ENCODE results near the gene GMPR. TPM values are rescaled to one million over a fixed set of nuclear protein-coding genes. Genes with fewer than 3 reads are reported as not detected.
"Not testable (repeated sequence)": the region's sequence is repeated elsewhere in the genome, so short reads cannot be mapped to it uniquely, and the experiment has no call there.

Gene GMPR
- polyA plus RNA-seq, 5 donors = 3.6 to 8.6 (median 6.5) TPM

DNA sequence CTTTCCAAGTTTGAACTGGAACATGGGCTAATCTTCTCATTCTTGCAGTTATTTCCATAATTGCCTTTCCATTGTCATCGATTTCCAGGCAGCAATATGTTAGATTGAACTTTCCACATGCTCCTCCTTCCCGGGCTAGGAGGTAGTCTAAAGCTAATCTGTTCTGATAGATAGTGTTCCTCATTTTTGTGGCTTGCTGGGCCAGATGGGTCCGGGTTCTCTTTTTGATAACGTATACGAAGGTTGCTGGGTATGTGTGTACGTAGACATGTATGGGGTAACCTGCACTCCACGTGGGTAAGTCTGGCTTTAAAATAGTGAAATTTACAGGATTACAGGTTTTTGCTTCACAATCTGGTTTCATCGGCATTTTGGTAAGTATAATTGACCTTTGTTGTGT is 14.0 kb upstream of the GMPR start:
- DNase-seq = no peak

DNA sequence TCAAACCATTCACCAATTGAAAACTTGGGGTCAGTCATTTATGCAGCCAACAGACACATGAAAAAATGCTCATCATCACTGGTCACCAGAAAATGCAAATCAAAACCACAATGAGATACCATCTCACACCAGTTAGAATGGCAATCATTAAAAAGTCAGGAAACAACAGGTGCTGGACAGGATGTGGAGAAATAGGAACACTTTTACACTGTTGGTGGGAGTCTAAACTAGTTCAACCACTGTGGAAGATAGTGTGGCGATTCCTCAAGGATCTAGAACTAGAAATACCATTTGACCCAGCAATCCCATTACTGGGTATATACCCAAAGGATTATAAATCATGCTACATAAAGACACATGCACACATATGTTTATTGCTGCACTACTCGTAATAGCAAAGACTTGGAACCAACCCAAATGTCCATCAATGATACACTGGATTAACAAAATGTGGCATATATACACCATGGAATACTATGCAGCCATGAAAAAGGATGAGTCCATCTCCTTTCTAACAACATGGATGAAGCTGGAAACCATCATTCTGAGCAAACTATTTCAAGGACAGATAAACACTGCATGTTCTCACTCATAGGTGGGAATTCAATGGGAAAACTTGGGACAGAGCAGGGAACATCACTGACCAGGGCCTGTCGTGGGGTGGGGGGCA is 13.2 kb upstream of the GMPR start:
- not testable (repeated sequence) for DNase-seq

DNA sequence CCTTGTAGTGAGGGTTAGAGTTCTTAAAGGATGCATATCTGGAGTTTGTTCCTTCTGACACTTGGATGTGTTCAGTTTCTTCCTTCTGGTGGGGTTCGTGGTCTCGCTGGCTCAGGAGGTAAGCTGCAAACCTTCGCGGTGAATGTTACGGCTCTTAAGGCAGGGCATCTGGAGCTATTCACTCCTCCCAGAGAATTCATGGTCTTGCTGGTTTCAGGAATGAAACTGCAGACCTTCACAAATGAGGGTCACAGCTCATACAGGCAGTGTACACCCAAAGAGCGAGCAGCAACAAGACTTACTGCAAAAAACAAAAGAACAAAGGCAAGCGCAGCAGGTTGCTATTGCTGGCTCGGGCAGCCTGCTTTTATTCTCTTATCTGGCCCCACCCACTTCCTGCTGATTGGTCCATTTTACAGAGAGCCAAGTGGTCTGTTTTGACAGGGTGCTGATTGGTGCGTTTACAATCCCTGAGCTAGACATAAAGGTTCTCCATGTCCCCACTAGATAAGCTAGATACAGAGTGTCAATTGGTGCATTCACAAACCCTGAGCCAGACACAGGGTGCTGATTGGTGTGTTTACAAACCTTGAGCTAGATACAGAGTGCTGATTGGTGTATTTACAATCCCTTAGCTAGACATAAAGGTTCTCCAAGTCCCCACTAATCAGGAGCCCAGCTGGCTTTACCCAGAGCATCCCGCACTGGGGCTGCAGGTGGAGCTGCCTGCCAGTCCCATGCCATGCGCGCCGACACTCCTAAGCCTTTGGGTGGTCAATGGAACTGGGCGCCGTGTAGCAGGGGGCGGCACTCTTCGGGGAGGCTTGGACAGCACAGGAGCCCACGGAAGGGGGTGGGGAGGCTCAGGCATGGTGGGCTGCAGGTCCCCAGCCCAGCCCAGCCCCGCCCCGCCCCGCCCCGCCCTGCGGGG is 12.0 kb upstream of the GMPR start:
- DNase-seq = not testable (repeated sequence)

DNA sequence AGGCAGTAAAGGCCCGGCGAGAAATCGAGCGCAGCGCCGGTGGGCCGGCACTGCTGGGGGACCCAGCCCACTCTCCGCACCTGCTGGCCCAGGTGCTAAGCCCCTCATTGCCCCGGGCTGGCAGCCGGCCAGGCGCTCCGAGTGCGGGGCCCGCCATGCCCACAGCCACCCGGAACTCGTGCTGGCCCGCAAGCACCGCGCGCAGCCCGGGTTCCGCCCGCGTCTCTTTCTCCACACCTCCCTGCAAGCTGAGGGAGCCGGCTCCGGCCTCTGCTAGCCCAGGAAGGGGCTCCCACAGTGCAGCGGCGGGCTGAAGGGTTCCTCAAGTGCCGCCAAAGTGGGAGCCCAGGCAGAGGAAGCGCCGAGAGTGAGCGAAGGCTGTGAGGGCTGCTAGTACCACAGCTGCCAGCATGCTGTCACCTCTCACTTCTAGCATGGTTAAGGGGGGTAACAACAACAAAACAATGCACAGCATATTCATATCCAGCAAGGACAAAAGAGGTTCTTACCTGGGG is 11.3 kb upstream of the GMPR start:
- DNase-seq = no peak

DNA sequence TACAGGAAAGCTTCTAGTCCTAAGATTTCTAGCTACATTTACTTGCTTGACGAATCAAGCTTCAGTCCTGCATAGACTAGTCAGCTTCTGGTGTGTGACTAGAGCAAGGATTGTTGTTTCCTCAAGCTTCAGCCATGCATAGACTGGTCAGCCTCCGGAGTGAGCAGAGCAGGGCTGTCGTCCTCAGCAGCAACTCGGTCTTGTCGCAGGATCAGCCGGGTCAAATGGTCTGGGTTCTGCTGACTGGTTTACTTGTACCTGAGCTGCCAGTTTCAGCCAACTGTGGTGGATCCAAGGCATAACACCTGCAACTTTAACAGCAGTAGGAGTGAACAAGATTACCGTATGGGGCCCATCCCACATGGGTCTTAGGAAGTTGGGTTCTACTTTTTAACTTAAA is 10.8 kb upstream of the GMPR start:
- DNase-seq = no peak

DNA sequence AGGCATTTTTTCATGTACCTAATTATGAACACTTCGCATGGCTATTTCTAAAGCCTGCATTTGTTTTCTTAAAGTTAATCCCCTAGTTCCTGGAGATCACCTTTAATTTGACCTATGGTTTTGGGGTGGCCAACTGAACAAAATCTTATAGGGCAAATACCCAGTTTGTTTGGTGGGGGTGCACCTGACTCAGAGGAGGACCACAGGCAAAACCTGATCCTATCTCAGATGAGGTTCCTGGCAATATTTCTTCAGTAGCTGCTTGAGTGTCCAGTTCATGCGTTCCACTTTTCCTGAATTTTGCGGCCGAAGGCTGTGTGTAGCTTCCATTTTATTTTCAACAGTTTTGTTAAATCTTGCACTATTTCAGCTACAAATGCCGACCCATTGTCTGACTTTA is 10.3 kb upstream of the GMPR start:
- no peak for DNase-seq

DNA sequence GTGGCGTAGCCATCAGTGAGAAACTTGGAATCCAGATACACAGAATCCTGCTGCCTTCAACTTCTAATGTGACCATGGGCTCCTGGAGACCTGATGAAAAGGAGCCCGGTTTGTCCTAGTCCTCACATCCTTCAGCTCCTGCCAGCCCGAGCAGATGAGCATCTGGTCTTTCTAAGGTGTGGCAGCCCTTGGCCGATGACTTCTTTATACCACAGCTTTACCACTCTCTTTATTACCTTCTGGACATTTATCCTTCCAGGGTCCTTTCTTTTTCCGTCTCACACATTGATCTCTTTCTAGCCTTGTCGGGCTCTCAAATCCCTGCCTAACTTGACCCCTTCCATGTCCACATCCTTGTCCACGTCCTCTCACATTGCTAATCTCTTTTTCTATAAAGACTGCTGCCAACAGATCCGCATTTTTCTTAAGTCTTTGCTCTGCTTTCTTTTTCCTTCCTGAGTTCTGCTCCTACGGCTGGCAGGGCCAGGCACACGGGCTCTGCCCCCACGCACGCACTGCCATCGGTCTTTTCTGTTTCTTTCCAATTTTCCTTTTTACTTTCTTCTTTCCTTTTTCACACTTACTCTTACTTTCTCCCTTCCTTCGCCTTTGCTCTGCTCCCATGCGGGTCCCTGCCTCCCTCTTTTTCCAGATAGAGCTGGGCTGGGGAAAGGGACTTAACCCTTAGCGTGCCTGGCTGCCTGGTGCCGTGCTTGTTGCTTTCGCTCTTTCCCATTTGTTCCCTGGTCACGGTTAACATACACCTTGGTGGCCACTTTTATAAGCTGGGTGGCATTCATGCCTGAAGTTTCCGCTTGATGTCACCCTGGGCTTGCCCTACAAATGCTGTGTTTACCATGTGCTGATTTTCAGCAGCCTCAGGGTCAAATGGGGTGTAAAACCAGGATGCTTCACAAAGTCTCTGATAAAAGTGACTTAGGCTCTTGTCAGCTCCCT is 9.4 kb upstream of the GMPR start:
- no peak for DNase-seq

DNA sequence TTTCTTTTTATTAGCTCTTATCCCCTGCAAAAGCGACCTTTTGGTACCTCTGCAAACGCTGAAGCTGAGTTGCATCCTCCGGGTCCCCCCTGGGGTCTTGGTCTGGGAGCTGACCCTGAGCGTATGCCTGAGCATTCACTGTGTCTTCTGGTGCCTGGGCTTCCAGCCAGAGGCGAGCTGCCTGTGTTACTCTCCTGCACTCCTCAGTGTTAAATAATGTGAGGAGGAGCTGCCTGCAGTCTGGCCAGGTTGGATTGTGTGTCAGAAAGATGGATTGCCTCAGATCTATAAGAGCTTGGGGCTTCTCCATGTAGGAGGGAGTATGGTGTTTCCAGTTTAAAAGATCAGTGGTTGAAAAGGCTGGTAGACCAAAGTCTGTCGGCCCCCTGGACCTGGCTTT is 8.7 kb upstream of the GMPR start:
- no peak for DNase-seq

DNA sequence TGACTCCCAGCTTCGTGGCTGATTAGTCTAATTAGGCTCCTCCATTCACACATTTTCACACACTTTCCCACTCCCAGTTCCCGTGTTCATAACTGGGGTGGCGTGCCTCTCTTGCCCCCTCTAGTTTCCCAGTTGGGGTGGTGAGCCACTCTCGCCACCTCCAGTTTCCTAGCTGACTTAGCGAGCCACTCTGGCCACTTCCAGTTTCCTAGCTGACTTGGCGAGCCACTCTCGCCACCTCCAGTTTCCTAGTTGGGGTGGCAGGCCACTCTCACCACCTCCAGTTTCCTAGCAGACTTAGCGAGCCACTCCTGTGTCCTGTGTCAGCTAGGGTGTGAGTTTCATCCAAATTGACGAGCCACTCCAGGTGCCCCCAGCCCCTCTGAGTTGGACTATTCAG is 7.4 kb upstream of the GMPR start:
- DNase-seq = no peak

DNA sequence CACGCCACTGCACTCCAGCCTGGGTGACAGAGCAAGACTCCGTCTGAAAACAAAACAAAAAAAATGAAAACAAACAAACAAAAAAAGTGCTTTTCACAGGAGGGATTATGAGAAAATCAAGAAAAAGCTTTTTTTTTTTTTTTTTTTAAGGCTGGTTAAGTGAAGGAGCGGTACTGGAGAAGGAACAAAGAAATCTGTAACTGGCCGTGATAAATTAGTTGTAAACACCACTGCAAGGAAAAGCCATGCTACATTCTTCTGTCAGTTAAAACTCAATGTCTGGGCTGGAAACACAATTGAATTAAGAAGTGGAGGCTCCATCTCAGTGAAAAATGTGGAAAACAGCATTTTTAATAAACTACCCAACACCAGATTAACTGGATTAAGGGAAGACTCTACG is 6.3 kb upstream of the GMPR start:
- no peak for DNase-seq

DNA sequence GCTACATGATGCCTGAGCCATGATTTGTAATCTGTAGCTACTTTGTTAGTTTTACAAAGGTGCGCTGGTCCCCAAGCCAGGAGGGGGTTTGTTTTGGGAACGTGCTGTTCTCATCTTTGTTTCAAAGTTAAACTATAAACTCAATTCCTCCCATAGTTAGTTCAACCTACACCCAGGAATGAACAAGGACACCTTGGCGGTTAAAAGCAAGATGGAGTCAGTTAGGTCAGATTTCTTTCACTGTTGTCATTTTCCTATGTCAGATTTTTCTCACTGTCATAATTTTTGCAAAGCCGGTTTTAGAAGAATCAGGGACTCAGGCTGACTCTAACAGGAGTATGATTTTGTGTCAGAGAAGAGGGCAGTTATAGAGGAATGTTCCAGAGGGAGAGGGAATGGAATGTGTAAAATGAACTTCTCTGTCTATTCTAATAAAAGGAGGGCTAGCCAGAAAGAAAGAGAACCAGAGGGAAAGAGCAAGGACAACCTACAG is 2.3 kb upstream of the GMPR start:
- no peak for DNase-seq

DNA sequence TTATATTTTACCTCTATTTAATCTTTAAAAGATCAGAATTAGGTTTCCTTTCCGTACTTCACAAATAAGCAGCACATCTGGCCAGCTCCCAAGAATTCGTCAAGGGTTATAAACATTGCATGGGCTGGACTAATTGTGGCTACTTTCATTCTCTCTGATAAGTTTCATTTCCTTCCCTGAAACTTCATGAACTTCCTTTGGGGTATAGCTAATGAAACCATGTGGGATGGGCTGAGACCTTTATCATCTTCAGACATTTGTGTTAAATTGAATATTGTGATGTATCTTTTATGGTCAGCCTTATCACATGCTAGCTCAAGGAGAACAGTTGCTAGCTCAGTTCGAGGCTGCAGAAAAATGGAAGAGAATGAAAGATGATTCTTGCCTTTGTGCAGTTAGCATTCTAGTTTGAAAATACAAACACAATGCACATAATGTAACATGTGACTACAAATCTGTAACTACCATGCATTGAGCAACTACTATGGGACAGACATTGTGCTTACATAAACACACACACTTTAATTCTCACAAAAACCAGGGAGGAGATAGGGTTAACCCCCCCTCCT is 1.7 kb upstream of the GMPR start:
- DNase-seq = peak; percentile 53 to 66

DNA sequence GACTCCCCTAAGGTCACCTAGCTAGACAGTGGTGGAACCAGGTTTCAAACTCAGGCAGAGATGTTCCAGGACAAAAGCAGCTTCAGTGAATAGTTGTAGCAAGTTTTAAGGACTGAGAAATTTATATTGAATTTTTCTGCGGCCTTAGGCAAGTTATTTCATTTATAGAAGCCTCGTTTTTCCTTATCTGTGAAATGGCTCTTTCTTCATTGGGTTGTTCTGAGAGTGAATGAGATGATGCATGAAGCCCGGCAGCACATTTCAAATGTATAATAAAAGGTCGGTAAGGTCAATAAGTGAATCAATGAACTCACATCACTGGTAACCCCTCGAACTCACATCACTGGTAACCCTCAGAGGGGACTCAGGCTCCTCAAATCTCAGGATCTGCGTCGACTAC is 1.1 kb upstream of the GMPR start:
- no peak for DNase-seq

DNA sequence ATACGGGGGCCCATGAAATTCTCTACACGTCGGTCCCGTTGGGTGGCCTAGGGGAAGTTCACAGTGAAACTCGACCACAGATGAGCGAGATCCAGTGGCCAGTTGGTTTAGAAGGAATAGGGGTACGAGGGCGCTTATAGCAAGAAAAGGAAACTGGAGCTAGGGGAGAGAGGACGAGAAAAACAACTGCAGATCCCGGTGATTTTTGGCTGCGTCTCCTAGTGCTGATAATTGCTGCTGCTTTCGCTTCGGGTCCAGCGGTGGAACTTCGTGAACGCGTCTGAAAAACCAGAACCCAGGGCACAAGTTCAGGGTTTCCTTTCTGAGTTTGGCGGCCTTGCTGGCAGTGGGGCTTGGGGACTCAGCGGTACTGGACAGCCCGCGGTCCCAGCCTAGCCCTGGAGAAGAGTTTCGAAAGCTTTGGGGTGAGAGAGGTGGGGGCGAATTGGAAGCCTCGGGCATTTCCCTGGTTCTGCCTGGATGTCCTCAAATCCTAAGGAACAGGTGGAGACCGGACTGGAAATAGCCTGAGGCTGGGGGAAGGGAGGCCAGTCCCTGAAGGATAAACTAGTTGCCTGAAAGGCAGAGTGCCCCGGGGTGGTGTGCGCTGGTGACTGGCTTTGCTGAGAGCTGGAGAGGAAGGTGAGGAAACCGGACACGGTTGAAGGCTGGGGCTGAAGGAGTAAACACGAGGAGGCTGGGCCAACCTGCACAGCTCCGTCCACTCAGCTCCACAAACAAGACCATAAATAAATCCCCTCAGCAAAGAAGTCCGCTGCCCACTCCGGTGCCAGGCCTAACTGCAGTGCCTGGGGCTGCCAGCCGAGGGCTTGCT is 793 bp downstream of the GMPR start:
- no peak for DNase-seq

DNA sequence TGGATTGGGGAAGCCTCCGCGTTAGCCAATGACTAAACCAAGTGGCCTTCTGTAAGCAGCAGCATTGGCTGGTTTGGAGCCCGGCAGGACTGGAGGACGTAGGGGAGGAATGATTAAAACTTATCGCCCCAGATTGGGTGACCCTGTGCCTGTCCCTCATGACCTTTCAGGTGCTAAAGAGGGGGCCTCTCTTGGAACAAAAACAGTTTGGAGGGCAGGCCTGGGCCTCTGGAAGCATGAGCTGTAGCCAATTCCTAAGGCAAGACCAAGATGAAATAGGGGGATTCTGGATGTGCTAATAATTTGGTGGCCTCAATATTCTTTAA is 1.4 kb downstream of the GMPR start:
- DNase-seq = no peak

DNA sequence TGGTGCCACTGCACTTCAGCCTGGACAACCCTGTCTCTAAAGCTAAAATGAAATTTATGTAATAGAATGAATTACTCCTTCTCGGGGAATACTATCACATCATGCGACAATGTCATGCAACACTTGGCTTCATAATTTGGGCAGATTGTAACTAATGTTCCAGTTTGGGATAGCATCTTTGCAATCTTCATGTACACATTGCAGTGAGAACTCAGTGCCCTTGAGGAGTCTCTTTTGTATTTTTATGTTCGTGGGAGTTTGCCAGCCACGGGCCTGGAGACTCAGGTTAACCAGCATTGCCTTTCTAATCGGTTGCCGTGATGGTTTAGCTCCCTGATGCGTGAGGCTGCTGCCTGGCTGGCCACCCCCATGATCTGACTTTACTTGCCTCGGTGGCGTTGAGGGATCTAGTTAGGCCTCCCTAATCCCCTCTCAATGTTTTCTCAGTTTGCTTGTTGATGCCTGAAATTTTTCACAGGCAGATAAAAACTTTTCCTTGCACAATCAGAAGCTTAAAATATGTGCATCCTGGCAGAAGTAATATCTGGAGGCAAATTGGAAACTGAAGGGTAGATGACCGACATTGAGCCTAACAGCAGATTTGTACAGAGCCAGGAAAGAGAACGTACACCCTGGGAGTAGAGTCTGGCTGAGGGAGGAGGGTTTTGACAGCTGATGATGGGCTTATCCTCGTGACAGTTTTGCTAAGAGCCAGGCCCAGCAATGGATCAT is 2.4 kb downstream of the GMPR start:
- DNase-seq = no peak

DNA sequence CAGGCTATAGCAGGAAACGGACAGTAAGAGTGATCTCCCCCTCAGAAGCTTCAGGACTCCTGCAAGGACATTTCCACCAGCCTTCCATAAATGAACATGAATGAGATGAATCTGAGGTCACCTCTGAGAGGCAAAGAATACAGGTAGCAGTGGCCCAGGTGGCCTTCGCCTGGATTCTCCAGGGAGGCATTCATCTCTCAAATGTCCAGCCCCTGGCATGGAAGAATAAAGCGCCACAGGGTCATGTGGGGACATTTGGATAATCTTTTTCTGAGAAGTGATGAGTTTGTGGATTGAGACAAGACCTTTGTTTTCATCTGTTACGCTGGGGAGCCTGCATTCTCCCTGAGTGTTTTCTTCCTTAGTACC is 2.9 kb downstream of the GMPR start:
- no peak for DNase-seq

DNA sequence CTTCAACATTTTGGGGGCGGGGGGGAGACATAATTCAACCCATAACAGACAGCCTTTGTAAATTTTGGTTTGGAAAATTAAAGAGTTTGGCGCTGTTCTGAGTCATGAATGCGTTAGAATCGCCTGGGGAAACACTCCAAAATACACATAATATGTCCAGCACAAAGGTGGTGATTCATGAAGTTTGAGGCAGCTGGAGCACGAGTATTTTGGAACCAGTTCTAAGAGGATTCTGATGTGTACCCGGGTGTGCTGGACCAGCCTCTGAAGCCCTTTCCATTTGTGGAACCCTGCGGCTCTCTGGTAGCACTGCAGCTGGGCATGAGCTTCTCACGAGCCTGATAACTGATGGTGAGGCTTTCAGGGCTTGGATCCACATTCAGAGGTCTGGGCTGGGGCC is 4.7 kb downstream of the GMPR start:
- DNase-seq = no peak

DNA sequence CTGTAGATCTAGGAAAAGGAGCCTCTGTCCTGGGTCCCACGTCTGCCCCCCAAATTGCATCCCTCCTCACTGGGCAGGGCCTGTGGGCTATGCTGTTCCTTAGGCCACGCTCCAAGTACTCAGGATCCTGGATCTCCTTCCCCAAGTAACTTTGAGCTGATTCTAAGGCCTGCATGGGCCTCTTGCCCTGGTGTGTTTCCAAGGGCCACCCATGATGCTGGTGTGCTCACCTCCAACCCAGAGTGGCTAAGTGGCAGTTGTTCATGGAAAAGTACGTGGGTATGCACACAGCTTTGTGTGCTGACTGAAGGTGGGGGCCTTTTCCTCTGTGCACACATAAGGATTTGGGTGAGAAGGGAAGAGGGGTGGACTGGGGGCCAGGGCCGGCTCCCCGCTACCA is 5.3 kb downstream of the GMPR start:
- no peak for DNase-seq

DNA sequence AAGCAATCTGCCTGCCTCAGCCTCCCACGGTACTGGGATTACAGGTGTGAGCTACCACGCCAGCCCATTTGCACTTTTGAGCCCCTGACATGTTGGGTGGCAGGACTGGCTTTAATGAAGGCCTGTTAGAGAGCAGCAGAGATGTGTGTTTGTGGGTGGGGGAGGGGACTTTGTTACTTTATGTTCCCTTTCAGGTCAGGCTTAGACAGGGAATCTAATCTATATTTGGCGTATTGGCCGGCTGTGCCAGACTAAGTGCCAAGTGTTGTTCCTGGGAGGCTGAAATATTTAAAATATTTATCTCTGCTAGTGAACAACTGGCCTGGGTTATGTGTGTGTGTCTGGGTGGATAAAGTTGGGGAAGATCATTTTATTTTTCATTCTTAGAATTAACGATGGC is 6.1 kb downstream of the GMPR start:
- DNase-seq = no peak
